GM12891 (cell line): ENCODE results near the gene SNTN.

Experiments
- POLR2A ChIP-seq: IDR thresholded peaks from 2 replicates; pipeline ENCODE4 v1.6.1; 2011; ENCODE audit warnings: low read depth, low read length, control low read depth
- POLR2AphosphoS5 ChIP-seq: IDR thresholded peaks from 2 replicates; pipeline ENCODE4 v1.6.1; 2011; ENCODE audit warnings: low read depth, low read length, control low read depth

GRCh38 chr3:63670544-63670943 lies 18.1 kb downstream of the SNTN start:
- no peak for TF ChIP-seq POLR2AphosphoS5
- no peak for TF ChIP-seq POLR2A
